Body of pancreas (tissue), 4 donors: ENCODE results near the gene CCDC138.

ENCODE experiments used
- POLR2A ChIP-seq, 3 donors: fragments of 450-650 bp; IDR thresholded peaks; one replicate each; pipeline ENCODE4 v1.6.1; 2016; ENCODE audit warnings: antibody characterized with exemption in 3 of 3, mild to moderate bottlenecking in 2 of 3
- TF ChIP-seq, protein P1 (sequence below), 7 experiments: fragments of 450-650 bp in 4 of 7; fragments of 200-600 bp in 3 of 7; sonication (generic) in 3 of 7; IDR thresholded peaks; one replicate each; pipeline ENCODE4 v1.5.1; 2016 to 2019; ENCODE audit warnings: antibody characterized with exemption in 7 of 7

DNA sequence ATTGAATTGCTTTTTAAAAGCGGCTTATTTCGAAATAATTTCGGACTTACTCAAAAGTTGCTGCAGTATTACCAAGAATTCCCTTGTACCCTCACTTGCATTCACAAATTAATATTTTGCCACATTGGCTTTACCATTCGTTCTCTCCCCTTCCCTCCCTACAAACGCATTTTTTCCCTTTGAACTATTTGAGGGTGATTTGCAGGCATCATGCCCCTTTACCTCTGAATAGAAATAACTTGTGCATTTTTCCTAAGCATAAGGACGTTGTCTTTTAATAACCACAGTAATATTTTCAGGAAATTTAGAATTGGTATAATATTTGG, 608 bp downstream of the CCDC138 start:
- TF ChIP-seq POLR2A (IDR thresholded peaks at IDR 0.05): no peak
- TF ChIP-seq, protein P1, sequence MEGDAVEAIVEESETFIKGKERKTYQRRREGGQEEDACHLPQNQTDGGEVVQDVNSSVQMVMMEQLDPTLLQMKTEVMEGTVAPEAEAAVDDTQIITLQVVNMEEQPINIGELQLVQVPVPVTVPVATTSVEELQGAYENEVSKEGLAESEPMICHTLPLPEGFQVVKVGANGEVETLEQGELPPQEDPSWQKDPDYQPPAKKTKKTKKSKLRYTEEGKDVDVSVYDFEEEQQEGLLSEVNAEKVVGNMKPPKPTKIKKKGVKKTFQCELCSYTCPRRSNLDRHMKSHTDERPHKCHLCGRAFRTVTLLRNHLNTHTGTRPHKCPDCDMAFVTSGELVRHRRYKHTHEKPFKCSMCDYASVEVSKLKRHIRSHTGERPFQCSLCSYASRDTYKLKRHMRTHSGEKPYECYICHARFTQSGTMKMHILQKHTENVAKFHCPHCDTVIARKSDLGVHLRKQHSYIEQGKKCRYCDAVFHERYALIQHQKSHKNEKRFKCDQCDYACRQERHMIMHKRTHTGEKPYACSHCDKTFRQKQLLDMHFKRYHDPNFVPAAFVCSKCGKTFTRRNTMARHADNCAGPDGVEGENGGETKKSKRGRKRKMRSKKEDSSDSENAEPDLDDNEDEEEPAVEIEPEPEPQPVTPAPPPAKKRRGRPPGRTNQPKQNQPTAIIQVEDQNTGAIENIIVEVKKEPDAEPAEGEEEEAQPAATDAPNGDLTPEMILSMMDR (IDR thresholded peaks at IDR 0.05): no peak
